Endothelial cell of umbilical vein (primary cell): ENCODE results near the gene WBP2. TPM values are rescaled to one million over a fixed set of nuclear protein-coding genes. Genes with fewer than 3 reads are reported as not detected.

Experiments
- BruUV-seq: library from RNA; stranded (reverse); fragments of 400-500 nt; replicated peaks from 2 replicates; lab custom pipeline; 2021; lab: Mats Ljungman, UMichigan
- CTCF ChIA-PET: fragments of 300-600, 350-600 bp; sonication (Branson Sonifier 250); formaldehyde crosslinking; loops from one replicate; lab custom pipeline; 2021; ENCODE audit warnings: antibody characterized with exemption, inconsistent platforms; lab: Charles Lee
- POLR2A ChIA-PET: fragments of 300-600, 350-600 bp; sonication (Branson Sonifier 250); formaldehyde crosslinking; loops from one replicate; lab custom pipeline; 2021; ENCODE audit warnings: antibody characterized with exemption, inconsistent platforms; lab: Charles Lee
- DNase-seq: peaks from one replicate; pipeline ENCODE4 v3.0.0-alpha.2; 2011; ENCODE audit warnings: low read depth, low spot score
- FAIRE-seq: peaks from 2 replicates; lab custom pipeline; 2011; peaks lifted over from hg19 to GRCh38; lab: Jason Lieb, UNC
- H2AFZ ChIP-seq: 2 replicates; pipeline ENCODE4 v1.6.0; 2012; ENCODE audit warnings: low read depth, low read length, control low read depth, inconsistent platforms
- H3K27ac ChIP-seq: 2 replicates; pipeline ENCODE4 v1.5.1; 2011; ENCODE audit warnings: low read depth, mild to moderate bottlenecking, control low read depth, low read length, moderate library complexity; ENCODE audit not compliant: insufficient read depth
- H3K27me3 ChIP-seq, 2 experiments: 2 replicates each; pipeline versions ENCODE4 v1.6.0 to v1.6.1; 2011; ENCODE audit warnings: low read length in 2 of 2, mixed read lengths in 1 of 2; ENCODE audit not compliant: control insufficient read depth in 2 of 2, insufficient read depth in 2 of 2
- H3K36me3 ChIP-seq, 2 experiments: 2 replicates in 1 of 2; 3 replicates in 1 of 2; pipeline ENCODE4 v1.5.1; 2011; ENCODE audit warnings: low read length in 2 of 2, mild to moderate bottlenecking in 1 of 2, moderate library complexity in 1 of 2; ENCODE audit not compliant: control insufficient read depth in 2 of 2, insufficient read depth in 2 of 2; ENCODE audit errors: extremely low read depth in 1 of 2
- H3K4me1 ChIP-seq: 3 replicates; pipeline ENCODE4 v1.5.1; 2011; ENCODE audit warnings: mild to moderate bottlenecking, low read length; ENCODE audit not compliant: control insufficient read depth, insufficient read depth; ENCODE audit errors: extremely low read depth
- H3K4me2 ChIP-seq: 2 replicates; pipeline ENCODE4 v1.6.1; 2011; ENCODE audit warnings: low read length, control low read depth, mixed read lengths; ENCODE audit not compliant: insufficient read depth
- H3K4me3 ChIP-seq, 3 experiments: fragments of 200-600 bp in 1 of 3; sonication (generic), shearing (Covaris generic) in 1 of 3; replicated peaks in 1 of 3; 2 replicates each; pipeline ENCODE4 v1.5.1; 2011 to 2016; ENCODE audit warnings: control low read depth in 3 of 3, low read length in 3 of 3, mild to moderate bottlenecking in 2 of 3, inconsistent platforms in 1 of 3, low read depth in 1 of 3, moderate library complexity in 1 of 3; ENCODE audit not compliant: insufficient read depth in 1 of 3
- H3K79me2 ChIP-seq: 2 replicates; pipeline ENCODE4 v1.6.0; 2012; ENCODE audit warnings: low read length, inconsistent platforms; ENCODE audit not compliant: control insufficient read depth, insufficient read depth
- H3K9ac ChIP-seq: replicated peaks from 2 replicates; pipeline ENCODE3; 2011; ENCODE audit warnings: low read length, control low read depth; ENCODE audit not compliant: insufficient read depth; ENCODE audit errors: extremely low read depth
- H3K9me1 ChIP-seq: replicated peaks from 3 replicates; pipeline ENCODE4 v1.6.0; 2011; ENCODE audit warnings: mild to moderate bottlenecking, low read length; ENCODE audit not compliant: control insufficient read depth, insufficient read depth; ENCODE audit errors: extremely low read depth
- H3K9me3 ChIP-seq: replicated peaks from 2 replicates; pipeline ENCODE4 v1.5.1; 2012; ENCODE audit warnings: low read length, inconsistent platforms; ENCODE audit not compliant: control insufficient read depth, insufficient read depth
- H4K20me1 ChIP-seq: replicated peaks from 2 replicates; pipeline ENCODE3; 2011; ENCODE audit warnings: mild to moderate bottlenecking, low read length; ENCODE audit not compliant: control insufficient read depth, insufficient read depth; ENCODE audit errors: extremely low read depth
- CTCF ChIP-seq, 2 donors: IDR thresholded peaks; 1 replicate in 1 of 2; 2 replicates in 1 of 2; pipeline ENCODE4 v1.5.1; 2011; ENCODE audit warnings: low read length in 2 of 2, mild to moderate bottlenecking in 2 of 2, moderate library complexity in 2 of 2, control low read depth in 1 of 2, inconsistent platforms in 1 of 2, low read depth in 1 of 2; ENCODE audit not compliant: insufficient read depth in 1 of 2; ENCODE audit errors: extremely low read depth in 1 of 2
- EZH2 ChIP-seq: IDR thresholded peaks from 2 replicates; pipeline ENCODE4 v1.6.1; 2012; ENCODE audit warnings: borderline replicate concordance, low read depth, mild to moderate bottlenecking, moderate library complexity, low read length, inconsistent platforms; ENCODE audit not compliant: severe bottlenecking
- POLR2A ChIP-seq: IDR thresholded peaks from 2 replicates; pipeline ENCODE4 v1.6.1; 2012; ENCODE audit warnings: low read depth, mild to moderate bottlenecking, control low read depth, low read length
- dilution Hi-C: fragments of 300-500 bp; cut with MboI; formaldehyde crosslinking; loops from one replicate; pipeline ENCODE4 v1.15.0; 2019; ENCODE audit warnings: low sequenced_read_pairs; ENCODE audit not compliant: extremely low pct_ligation_motif_present
- intact Hi-C: fragments of 100-400 bp; cut with micrococcal nuclease; formaldehyde crosslinking; loops from one replicate; pipeline ENCODE4 v1.10.0; 2022
- polyA plus RNA-seq, 4 experiments: library from polyadenylated mRNA; depleted of rRNA in 3 of 4; stranded (reverse) in 3 of 4; unstranded in 1 of 4; fragments of >200 nt; gene quantifications; 2 replicates each; pipeline versions ENCODE4 v1.2.1 to v1.2.3, GENCODE V29; 2011 to 2012; ENCODE audit warnings: missing spikeins in 1 of 4
- total RNA-seq: library from RNA; stranded (reverse); gene quantifications from 2 replicates; pipeline ENCODE4 v1.2.3, GENCODE V29; 2021

WBP2 gene
- total and polyA plus RNA-seq, 2 donors (not counting 3 experiments of a cell fraction or from before 2014, with no cell fraction given): 81.5 to 126 TPM

GRCh38 chr17:75844530-75845057 is 10.5 kb downstream of the WBP2 start:
- H3K27ac ChIP-seq: peak overlapping the region; percentile 38
- CTCF ChIA-PET: interaction anchor here (0.8 to 6.8 kb wide), 11 partner anchors 10 to 80 kb away, joined by 3 to 53 read pairs (median 7); partner anchors contain the start of genes GALK1, TRIM47, TRIM65 and WBP2
- H3K27me3 ChIP-seq: no peaks in the 10 kb centered on the region
- no peak overlapping the region for H3K9ac ChIP-seq
- no peaks in the 10 kb centered on the region for H3K9me3 ChIP-seq
- peak; percentile 49 for FAIRE-seq
- H3K9me1 ChIP-seq: no peaks in the 10 kb centered on the region
- no peaks in the 10 kb centered on the region for H3K79me2 ChIP-seq
- peak overlapping the region; percentile 86 for H2AFZ ChIP-seq
- intact Hi-C loops: loop anchor here (1.0 to 2.0 kb wide), 4 partner anchors 11 to 52 kb away; partner anchors contain the start of genes TRIM65 and WBP2
- H3K4me1 ChIP-seq: peaks cover 39% of the 10 kb centered on the region
- no peak for TF ChIP-seq CTCF (IDR thresholded peaks at IDR 0.05; ENCODE audit: extremely low read depth in 1 of 2, insufficient read depth in 1 of 2, low read depth in 1 of 2, low read length in 2 of 2)
- no peak for TF ChIP-seq EZH2
- TF ChIP-seq POLR2A: peak; percentile 14
- POLR2A ChIA-PET: no interaction called here
- no peak overlapping the region for H3K4me3 ChIP-seq
- no peaks in the 10 kb centered on the region for H4K20me1 ChIP-seq
- H3K4me2 ChIP-seq: no peak overlapping the region
- dilution Hi-C loops: no loop called here
- peaks cover 3 to 23% of the 10 kb centered on the region in 2 experiments for H3K36me3 ChIP-seq
- no peak for DNase-seq
- no TSS peak for BruUV-seq
